Ishikawa (cell line): ENCODE results near the gene REV3L.

Source experiments
- CEBPB ChIP-seq: IDR thresholded peaks from 2 replicates; pipeline ENCODE4 v1.6.1; 2012
- CREB1 ChIP-seq: IDR thresholded peaks from 2 replicates; pipeline ENCODE4 v1.6.1; 2012; ENCODE audit warnings: low read depth
- EGR1 ChIP-seq: IDR thresholded peaks from 2 replicates; pipeline ENCODE4 v1.6.1; 2012
- EP300 ChIP-seq: IDR thresholded peaks from 2 replicates; pipeline ENCODE4 v1.6.1; 2012; ENCODE audit warnings: borderline replicate concordance
- FOXM1 ChIP-seq: IDR thresholded peaks from 2 replicates; pipeline ENCODE4 v1.6.1; 2012; ENCODE audit warnings: low read depth, borderline replicate concordance
- MAX ChIP-seq: IDR thresholded peaks from 2 replicates; pipeline ENCODE4 v1.6.1; 2012
- NFIC ChIP-seq: IDR thresholded peaks from 2 replicates; pipeline ENCODE4 v1.6.1; 2012
- RAD21 ChIP-seq: IDR thresholded peaks from 2 replicates; pipeline ENCODE4 v1.6.1; 2012; ENCODE audit warnings: low read depth
- REST ChIP-seq: IDR thresholded peaks from 2 replicates; pipeline ENCODE4 v1.6.1; 2012; ENCODE audit warnings: low read depth, mild to moderate bottlenecking
- TAF1 ChIP-seq: IDR thresholded peaks from 2 replicates; pipeline ENCODE4 v1.6.1; 2012; ENCODE audit warnings: low read depth, mild to moderate bottlenecking
- TCF12 ChIP-seq: IDR thresholded peaks from 2 replicates; pipeline ENCODE4 v1.6.1; 2012; ENCODE audit warnings: low read depth
- TEAD4 ChIP-seq: IDR thresholded peaks from 2 replicates; pipeline ENCODE4 v1.6.1; 2012
- USF1 ChIP-seq: IDR thresholded peaks from 2 replicates; pipeline ENCODE4 v1.6.1; 2012
- YY1 ChIP-seq: IDR thresholded peaks from 2 replicates; pipeline ENCODE4 v1.6.1; 2012; ENCODE audit warnings: low read depth
- ZBTB7A ChIP-seq: IDR thresholded peaks from 2 replicates; pipeline ENCODE4 v1.6.1; 2012; ENCODE audit warnings: low read depth

Gene REV3L

DNA sequence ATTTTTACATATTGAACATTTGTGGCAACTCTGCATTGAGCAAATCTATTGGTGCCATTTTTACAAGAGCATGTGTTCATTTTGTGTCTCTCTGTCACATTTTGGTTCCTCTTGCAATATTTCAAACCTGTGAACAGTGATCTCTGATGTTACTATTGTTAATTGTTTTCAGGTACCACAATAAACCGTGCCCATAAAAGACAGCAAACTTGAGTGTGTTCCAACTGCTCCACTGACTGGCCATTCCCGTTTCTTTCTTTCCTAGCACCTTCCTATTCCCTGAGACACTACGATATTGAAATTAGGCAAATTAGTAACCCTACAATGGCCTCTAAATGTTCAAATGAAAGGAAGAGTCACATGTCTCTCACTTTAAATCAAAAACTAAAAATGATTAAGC, 79.6 kb downstream of the REV3L start:
- TF ChIP-seq YY1 (no peak), RAD21 (no peak), EP300 (no peak), TEAD4 (no peak), ZBTB7A (no peak), TAF1 (no peak), FOXM1 (no peak), CREB1 (no peak), REST (no peak), CEBPB (no peak), EGR1 (no peak), NFIC (no peak), TCF12 (no peak), MAX (no peak), USF1 (no peak)

DNA sequence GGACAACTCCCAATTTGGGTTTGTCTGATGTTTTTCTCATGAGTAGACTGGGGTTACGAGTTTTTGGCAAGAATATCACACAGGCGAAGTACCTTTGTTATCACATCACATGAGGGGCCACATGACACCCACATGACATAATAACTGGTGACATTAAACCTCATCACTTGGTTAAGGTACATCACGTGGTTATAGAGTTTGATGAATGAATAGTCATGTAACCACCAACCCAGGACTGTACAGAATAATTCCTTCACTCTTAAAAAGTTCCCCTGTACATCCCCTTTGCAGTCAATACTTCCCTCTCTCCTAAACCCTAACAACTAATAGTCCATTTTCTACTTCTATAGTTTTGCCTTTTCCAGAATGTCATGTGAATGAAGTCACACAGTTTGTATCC, 83.4 kb downstream of the REV3L start:
- no peak for TF ChIP-seq MAX
- no peak for TF ChIP-seq YY1
- TF ChIP-seq REST: no peak
- no peak for TF ChIP-seq USF1
- TF ChIP-seq TCF12: no peak
- TF ChIP-seq RAD21: no peak
- TF ChIP-seq EP300: no peak
- TF ChIP-seq CEBPB: no peak
- TF ChIP-seq FOXM1: no peak
- no peak for TF ChIP-seq TEAD4
- TF ChIP-seq ZBTB7A: no peak
- no peak for TF ChIP-seq CREB1
- TF ChIP-seq TAF1: no peak
- no peak for TF ChIP-seq EGR1
- TF ChIP-seq NFIC: no peak

DNA sequence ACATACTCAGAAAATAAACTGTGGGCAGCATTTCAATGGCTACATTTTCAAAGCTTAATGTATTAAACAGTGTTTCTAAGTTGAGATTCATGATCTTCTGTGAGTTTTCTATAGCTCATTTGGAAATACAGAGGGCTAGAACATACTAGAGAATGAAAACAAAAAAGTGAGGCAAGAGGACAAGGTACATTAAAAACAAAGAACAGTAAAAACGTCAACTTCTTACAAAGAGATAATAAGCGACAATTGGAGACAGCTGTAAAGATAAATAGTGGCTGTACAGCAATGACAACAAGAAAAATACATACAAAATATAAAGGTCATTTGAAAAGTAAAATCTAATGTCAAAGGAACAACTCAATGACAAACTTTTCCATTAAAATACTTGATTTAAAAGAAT, 94.3 kb downstream of the REV3L start:
- TF ChIP-seq NFIC: no peak
- TF ChIP-seq USF1: no peak
- TF ChIP-seq TAF1: no peak
- TF ChIP-seq FOXM1: no peak
- TF ChIP-seq CREB1: no peak

- TF ChIP-seq USF1 (no peak), TEAD4 (no peak), RAD21 (no peak), CEBPB (no peak), ZBTB7A (no peak), TAF1 (no peak), CREB1 (no peak), YY1 (no peak)
Observed at GRCh38 chr6:111382476-111383294, 100.3 kb downstream of the REV3L start.

DNA sequence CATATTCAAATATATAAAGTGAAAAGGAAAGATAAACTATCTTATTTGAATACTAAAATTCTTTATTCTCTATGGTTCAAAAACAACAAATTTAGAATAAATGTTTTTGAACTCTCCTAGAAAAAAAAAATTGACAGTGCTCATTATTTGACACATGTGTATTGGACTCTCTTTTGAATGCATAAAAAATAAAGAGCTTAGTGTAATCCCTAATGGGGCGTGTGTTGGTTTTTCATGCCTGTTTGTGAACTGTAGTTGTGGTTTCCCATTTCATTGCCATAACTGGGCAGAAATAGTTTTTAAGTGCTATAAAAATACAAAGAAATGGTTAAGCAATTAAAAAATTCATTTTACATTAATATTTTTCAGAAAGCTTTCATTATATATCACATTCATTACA, 101.3 kb downstream of the REV3L start:
- TF ChIP-seq YY1 (no peak), EGR1 (no peak), ZBTB7A (no peak), MAX (no peak), FOXM1 (no peak), NFIC (no peak)
